Astrocyte (in vitro differentiated cells and primary cell): ENCODE results near the gene GATM. TPM values are rescaled to one million over a fixed set of nuclear protein-coding genes. Genes with fewer than 3 reads are reported as not detected.

Experiments
- DNase-seq: peaks from one replicate; pipeline ENCODE4 v3.0.0-alpha.2; 2010; ENCODE audit warnings: low read depth
- FAIRE-seq: peaks from 2 replicates; lab custom pipeline; 2011; peaks lifted over from hg19 to GRCh38; lab: Jason Lieb, UNC
- H2AFZ ChIP-seq: 2 replicates; pipeline ENCODE4 v1.6.0; 2012; ENCODE audit warnings: low read depth, low read length, inconsistent platforms
- H3K27ac ChIP-seq: 2 replicates; pipeline ENCODE4 v1.5.1; 2011; ENCODE audit warnings: low read depth, low read length, inconsistent platforms
- H3K27me3 ChIP-seq: 2 replicates; pipeline ENCODE4 v1.6.0; 2011; ENCODE audit warnings: low read length, inconsistent platforms; ENCODE audit not compliant: insufficient read depth
- H3K36me3 ChIP-seq: 2 replicates; pipeline ENCODE4 v1.5.1; 2011; ENCODE audit warnings: low read length, inconsistent platforms; ENCODE audit not compliant: insufficient read depth
- H3K4me1 ChIP-seq: 2 replicates; pipeline ENCODE4 v1.5.1; 2011; ENCODE audit warnings: low read length, inconsistent platforms; ENCODE audit not compliant: insufficient read depth
- H3K4me2 ChIP-seq: 2 replicates; pipeline ENCODE4 v1.6.0; 2012; ENCODE audit warnings: low read length, inconsistent platforms
- H3K4me3 ChIP-seq: 2 replicates; pipeline ENCODE4 v1.5.1; 2011; ENCODE audit warnings: low read depth, mild to moderate bottlenecking, low read length, inconsistent platforms; ENCODE audit not compliant: insufficient read depth
- H3K79me2 ChIP-seq: 2 replicates; pipeline ENCODE4 v1.6.0; 2012; ENCODE audit warnings: mild to moderate bottlenecking, low read length, inconsistent platforms; ENCODE audit not compliant: insufficient read depth
- H3K9ac ChIP-seq: 2 replicates; pipeline ENCODE4 v1.6.0; 2012; ENCODE audit warnings: mild to moderate bottlenecking, low read length, inconsistent platforms
- H3K9me3 ChIP-seq: 2 replicates; pipeline ENCODE4 v1.5.1; 2012; ENCODE audit warnings: low read depth, mild to moderate bottlenecking, low read length, inconsistent platforms; ENCODE audit not compliant: insufficient read depth
- H4K20me1 ChIP-seq: 2 replicates; pipeline ENCODE4 v1.6.0; 2012; ENCODE audit warnings: low read length, inconsistent platforms; ENCODE audit not compliant: insufficient read depth
- H3K27ac Mint-ChIP-seq: one replicate; pipeline ENCODE4 v1.8.0; 2021; ENCODE audit warnings: mild to moderate bottlenecking, mixed read lengths; ENCODE audit not compliant: unreplicated experiment
- H3K27me3 Mint-ChIP-seq: one replicate; pipeline ENCODE4 v1.8.0; 2021; ENCODE audit warnings: low read depth, mixed read lengths; ENCODE audit not compliant: unreplicated experiment
- H3K36me3 Mint-ChIP-seq: one replicate; pipeline ENCODE4 v1.8.0; 2021; ENCODE audit warnings: low read depth, mixed read lengths; ENCODE audit not compliant: unreplicated experiment
- H3K4me1 Mint-ChIP-seq: one replicate; pipeline ENCODE4 v1.8.0; 2021; ENCODE audit warnings: low read depth, mixed read lengths; ENCODE audit not compliant: unreplicated experiment
- H3K4me3 Mint-ChIP-seq: one replicate; pipeline ENCODE4 v1.8.0; 2021; ENCODE audit warnings: mild to moderate bottlenecking, moderate library complexity, mixed read lengths; ENCODE audit not compliant: unreplicated experiment
- H3K9me3 Mint-ChIP-seq: one replicate; pipeline ENCODE4 v1.8.0; 2021; ENCODE audit warnings: mild to moderate bottlenecking, mixed read lengths; ENCODE audit not compliant: unreplicated experiment
- EZH2 ChIP-seq: IDR thresholded peaks from 2 replicates; pipeline ENCODE4 v1.6.1; 2012; ENCODE audit warnings: mild to moderate bottlenecking, low read length, inconsistent platforms; ENCODE audit not compliant: insufficient read depth
- total RNA-seq: library from RNA; stranded (reverse); gene quantifications from 2 replicates; pipeline ENCODE4 v1.2.1, GENCODE V29; 2021
- TF ChIP-seq, protein P1 (sequence below): IDR thresholded peaks from 2 replicates; pipeline ENCODE4 v1.5.1; 2011; ENCODE audit warnings: low read depth, mild to moderate bottlenecking, inconsistent platforms, low read length, moderate library complexity; ENCODE audit not compliant: insufficient read depth

Gene GATM
- total RNA-seq, 1 donor from 2014 or later, result 5.4 TPM

DNA sequence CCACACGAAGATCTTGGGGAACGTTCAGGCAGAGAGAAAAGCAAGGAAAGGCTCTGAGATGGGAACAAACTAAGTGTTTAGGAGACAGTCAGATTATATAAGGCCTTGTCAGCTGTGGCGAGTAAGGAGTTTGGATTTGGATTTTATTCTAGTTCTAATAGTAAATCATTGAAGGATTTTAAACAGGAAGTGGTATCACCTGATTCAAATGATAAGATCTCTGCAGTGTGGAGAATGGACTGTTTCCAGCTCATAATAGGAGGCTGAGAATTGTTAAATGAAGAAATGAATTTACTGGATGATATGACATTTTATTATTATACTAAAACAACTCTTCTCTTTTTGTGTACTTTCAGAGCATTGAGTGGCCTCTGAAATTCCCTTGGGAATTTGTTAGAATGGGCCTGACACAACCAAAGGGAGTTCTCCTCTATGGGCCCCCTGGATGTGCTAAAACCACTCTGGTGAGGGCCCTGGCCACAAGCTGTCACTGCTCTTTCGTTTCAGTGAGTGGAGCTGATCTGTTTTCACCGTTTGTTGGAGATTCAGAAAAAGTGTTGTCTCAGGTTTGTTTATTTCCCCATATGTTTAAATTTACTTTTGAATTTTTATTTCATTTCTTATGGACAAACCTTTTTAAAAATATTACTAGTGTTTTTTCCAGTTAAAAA lies 36.0 kb upstream of the GATM start:
- Histone ChIP-seq H4K20me1 (peaks cover 44% of the 10 kb centered on the region), H3K9ac (no peak overlapping the region), H3K9me3 (no peaks in the 10 kb centered on the region), H3K27me3 (no peaks in the 10 kb centered on the region), H3K27ac (no peak overlapping the region), H3K36me3 (peaks cover 68% of the 10 kb centered on the region), H2AFZ (no peak overlapping the region), H3K4me3 (no peak overlapping the region), H3K79me2 (peaks cover 8% of the 10 kb centered on the region), H3K4me2 (no peak overlapping the region), H3K4me1 (no peaks in the 10 kb centered on the region)
- no peak overlapping the region for H3K4me3 Mint-ChIP-seq
- DNase-seq (no peak), FAIRE-seq (no peak)
- no peaks in the 10 kb centered on the region for H3K27me3 Mint-ChIP-seq
- H3K9me3 Mint-ChIP-seq, result no peaks in the 10 kb centered on the region
- no peak overlapping the region for H3K27ac Mint-ChIP-seq
- peaks cover 14% of the 10 kb centered on the region for H3K36me3 Mint-ChIP-seq
- TF ChIP-seq EZH2, result no peak
- TF ChIP-seq, protein P1, sequence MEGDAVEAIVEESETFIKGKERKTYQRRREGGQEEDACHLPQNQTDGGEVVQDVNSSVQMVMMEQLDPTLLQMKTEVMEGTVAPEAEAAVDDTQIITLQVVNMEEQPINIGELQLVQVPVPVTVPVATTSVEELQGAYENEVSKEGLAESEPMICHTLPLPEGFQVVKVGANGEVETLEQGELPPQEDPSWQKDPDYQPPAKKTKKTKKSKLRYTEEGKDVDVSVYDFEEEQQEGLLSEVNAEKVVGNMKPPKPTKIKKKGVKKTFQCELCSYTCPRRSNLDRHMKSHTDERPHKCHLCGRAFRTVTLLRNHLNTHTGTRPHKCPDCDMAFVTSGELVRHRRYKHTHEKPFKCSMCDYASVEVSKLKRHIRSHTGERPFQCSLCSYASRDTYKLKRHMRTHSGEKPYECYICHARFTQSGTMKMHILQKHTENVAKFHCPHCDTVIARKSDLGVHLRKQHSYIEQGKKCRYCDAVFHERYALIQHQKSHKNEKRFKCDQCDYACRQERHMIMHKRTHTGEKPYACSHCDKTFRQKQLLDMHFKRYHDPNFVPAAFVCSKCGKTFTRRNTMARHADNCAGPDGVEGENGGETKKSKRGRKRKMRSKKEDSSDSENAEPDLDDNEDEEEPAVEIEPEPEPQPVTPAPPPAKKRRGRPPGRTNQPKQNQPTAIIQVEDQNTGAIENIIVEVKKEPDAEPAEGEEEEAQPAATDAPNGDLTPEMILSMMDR, result no peak
- H3K4me1 Mint-ChIP-seq, result no peaks in the 10 kb centered on the region

DNA sequence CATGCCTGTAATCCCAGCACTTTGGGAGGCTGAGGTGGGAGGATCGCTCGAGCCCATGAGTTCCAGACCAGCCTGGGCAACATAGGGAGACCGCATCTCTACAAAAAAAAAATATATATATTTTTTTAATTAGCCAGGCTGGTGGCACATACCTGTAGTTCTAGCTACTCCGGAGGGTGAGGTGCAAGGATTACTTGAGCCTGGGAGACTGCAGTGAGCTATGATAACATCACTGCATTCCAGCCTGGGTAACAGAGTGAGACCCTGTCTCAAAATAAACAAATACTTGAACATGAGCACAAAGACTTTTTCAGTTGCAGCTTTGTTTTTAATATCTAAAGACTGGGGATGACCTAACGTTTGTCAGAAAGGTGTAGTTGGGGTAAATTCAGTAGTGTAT lies 31.3 kb upstream of the GATM start:
- Mint-ChIP-seq H3K4me1 (peaks cover 2% of the 10 kb centered on the region), H3K4me3 (no peak overlapping the region), H3K27me3 (no peaks in the 10 kb centered on the region), H3K27ac (no peak overlapping the region), H3K36me3 (peaks cover 12% of the 10 kb centered on the region), H3K9me3 (no peaks in the 10 kb centered on the region)
- TF ChIP-seq, protein P1, result no peak
- no peak for TF ChIP-seq EZH2
- H3K4me3 ChIP-seq, result no peak overlapping the region
- no peak overlapping the region for H3K9ac ChIP-seq
- no peaks in the 10 kb centered on the region for H3K27me3 ChIP-seq
- H3K36me3 ChIP-seq, result peaks cover 63% of the 10 kb centered on the region
- no peak overlapping the region for H2AFZ ChIP-seq
- FAIRE-seq, result no peak
- H3K79me2 ChIP-seq, result peaks cover 25% of the 10 kb centered on the region
- peaks cover 37% of the 10 kb centered on the region for H4K20me1 ChIP-seq
- no peaks in the 10 kb centered on the region for H3K9me3 ChIP-seq
- no peak for DNase-seq
- no peak overlapping the region for H3K4me2 ChIP-seq
- no peaks in the 10 kb centered on the region for H3K4me1 ChIP-seq
- no peak overlapping the region for H3K27ac ChIP-seq

DNA sequence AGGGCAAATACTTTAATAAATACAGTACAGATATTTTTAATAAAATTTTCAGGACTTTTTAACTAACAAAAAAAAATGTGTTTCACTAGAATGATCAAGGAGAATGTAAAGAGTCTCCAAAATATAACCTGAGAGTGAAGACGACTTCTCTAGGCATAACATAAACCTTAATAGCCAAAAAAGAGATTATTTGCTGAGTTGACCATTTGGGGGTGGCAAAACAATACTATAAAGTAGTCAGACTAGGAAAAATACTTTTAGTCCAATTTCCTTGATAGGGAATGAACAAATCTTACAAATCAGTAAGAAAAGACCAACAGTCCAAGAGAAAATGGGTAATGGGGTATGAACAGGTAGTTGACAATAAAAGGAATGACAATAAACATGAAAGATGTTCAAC lies 29.4 kb upstream of the GATM start:
- H3K27me3 ChIP-seq, result no peaks in the 10 kb centered on the region
- peaks cover 46% of the 10 kb centered on the region for H3K36me3 ChIP-seq
- H3K79me2 ChIP-seq, result peaks cover 38% of the 10 kb centered on the region
- H3K9me3 ChIP-seq, result no peaks in the 10 kb centered on the region
- DNase-seq, result no peak
- Mint-ChIP-seq H3K36me3 (peaks cover 9% of the 10 kb centered on the region), H3K27ac (no peak overlapping the region), H3K4me3 (no peak overlapping the region), H3K27me3 (no peaks in the 10 kb centered on the region), H3K4me1 (peaks cover 2% of the 10 kb centered on the region), H3K9me3 (no peaks in the 10 kb centered on the region)
- peaks cover 8% of the 10 kb centered on the region for H3K4me1 ChIP-seq
- TF ChIP-seq EZH2, result no peak
- TF ChIP-seq, protein P1, result no peak
- no peak overlapping the region for H3K9ac ChIP-seq
- no peak overlapping the region for H3K27ac ChIP-seq
- FAIRE-seq, result no peak
- peaks cover 39% of the 10 kb centered on the region for H4K20me1 ChIP-seq
- H3K4me3 ChIP-seq, result no peak overlapping the region
- H2AFZ ChIP-seq, result no peak overlapping the region
- H3K4me2 ChIP-seq, result no peak overlapping the region
